ENCODE data around the gene ANKRD10. TPM values are rescaled to one million over a fixed set of nuclear protein-coding genes. Genes with fewer than 3 reads are reported as not detected.
"Not testable (repeated sequence)": the region's sequence is repeated elsewhere in the genome, so short reads cannot be mapped to it uniquely, and the experiment has no call there.

ANKRD10 gene
- total RNA-seq: 100 to 1,000 TPM in 1 of 2 donors, 10 to 100 TPM in 1; 95.5 to 137 TPM

DNA sequence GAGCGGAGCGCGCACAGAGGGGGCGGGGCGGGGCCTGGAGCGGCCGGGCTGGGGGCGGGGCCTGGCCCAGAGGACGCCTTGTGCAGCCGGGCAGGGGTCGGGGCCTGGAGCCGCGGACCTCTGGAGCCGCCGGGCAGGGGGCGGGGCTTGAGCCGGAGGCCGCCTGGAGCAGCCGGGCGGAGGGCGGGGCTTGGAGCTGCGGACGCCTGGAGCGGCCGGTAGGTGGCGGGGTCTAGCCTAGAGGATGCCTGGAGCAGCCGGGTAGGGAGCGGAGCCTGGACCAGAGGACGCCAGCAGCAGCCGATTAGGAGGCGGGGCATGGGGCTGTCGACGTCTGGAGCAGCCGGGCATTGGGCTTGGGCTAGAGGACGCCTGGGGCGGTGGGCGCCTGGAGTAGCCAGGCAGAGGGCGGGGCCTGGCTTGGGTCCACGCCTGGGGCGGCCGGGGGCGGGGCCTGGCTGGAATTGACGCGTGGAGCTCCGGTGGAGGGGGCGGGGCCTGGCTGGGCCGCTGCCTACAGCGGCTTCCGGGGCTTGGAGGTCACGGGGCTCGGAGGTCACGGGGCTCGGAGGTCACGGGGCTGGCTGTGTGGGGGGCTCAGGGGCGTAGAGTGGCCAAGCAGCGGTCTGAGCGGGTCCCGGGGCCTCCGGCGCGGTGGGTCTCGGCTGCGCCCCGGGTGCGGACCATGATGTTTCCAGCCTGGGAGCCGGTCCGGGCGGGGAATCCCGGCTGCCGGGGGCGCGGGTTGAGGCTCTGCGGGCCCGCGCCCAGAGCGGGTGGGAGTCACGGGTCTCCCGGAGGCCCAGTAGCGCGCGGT is at the start of gene ANKRD10:
TSS of gene ANKRD10 (minus strand) at position 13 of the 817 bp plus-strand sequence. CDS start 135 bp downstream, outside the sequence.
- Mint-ChIP-seq H3K4me1 (ENCODE audit: low read depth in 2 of 2) (peaks cover 31 to 40% of the 10 kb centered on the region in 2 donors), H3K4me3 (peak within 1 kb of the TSS; percentile 91), H3K27ac (peak within 1 kb of the TSS; percentile 91 to 95), H3K36me3 (peaks cover under 1% of the 10 kb centered on the region), H3K27me3 (no peaks in the 10 kb centered on the region), H3K9me3 (no peaks in the 10 kb centered on the region)
- ATAC-seq (peak; percentile 90 to 93), DNase-seq (ENCODE audit: low spot score) (peak; percentile 98)

DNA sequence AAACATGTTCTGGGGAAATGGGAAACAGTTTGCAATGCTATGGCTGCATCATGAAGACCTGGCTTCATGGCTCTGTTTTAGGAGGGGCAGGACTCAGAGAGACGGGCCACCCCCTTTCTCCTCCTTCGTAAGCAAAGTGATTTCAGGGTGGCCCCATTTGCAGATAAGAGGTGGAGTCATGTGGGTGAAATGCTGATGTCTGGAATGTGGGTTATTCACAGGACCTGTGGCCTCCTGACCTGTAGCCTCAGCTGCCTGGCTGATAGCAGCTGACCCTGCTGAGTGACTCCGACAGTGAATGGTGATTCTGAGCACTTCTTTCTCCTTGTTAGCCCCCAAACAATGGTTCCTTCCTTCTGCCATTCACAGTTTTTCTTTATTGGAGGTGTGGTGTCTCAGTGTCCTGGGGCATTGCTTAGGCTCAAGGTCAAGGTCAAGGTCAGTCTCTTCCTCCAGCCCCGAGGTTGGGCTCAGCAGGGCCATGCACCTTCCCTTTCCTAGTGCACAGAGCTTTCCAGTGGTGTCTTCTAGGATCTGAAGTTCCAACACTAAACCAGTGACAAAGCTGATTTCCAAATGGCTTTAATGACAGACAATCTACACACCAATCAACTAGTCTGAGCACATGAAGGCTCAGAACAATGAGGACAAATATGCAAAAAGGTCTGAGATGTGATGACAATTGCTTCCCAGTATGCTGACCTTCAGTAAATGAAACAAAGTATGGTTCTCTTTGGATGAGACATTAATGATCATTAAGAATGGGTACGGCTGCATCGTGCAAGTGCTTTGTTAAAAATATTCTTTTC is 49.6 kb upstream of the ANKRD10 start:
- peak overlapping the region; percentile 4 for H3K4me3 Mint-ChIP-seq

GRCh38 chr13:110963554-110963970 is 48.7 kb upstream of the ANKRD10 start:
- Mint-ChIP-seq H3K9me3 (peaks cover 8% of the 10 kb centered on the region), H3K4me3 (no peak overlapping the region), H3K36me3 (peaks cover 34% of the 10 kb centered on the region), H3K4me1 (ENCODE audit: low read depth in 2 of 2) (peaks cover 3 to 18% of the 10 kb centered on the region in 2 donors), H3K27ac (no peak overlapping the region), H3K27me3 (peaks cover 11 to 24% of the 10 kb centered on the region in 2 donors)
- DNase-seq (ENCODE audit: low spot score) (no peak), ATAC-seq (no peak)

More for the DNA sequence above, 49.6 kb upstream of the ANKRD10 start:
- H3K9me3 Mint-ChIP-seq: peaks cover 8% of the 10 kb centered on the region
- peak overlapping the region in 1 of 2 donors; percentile 72 for H3K27ac Mint-ChIP-seq
- no peak for DNase-seq (ENCODE audit: low spot score)
- no peak for ATAC-seq
- peaks cover 11 to 24% of the 10 kb centered on the region in 2 donors for H3K27me3 Mint-ChIP-seq
- H3K4me1 Mint-ChIP-seq (ENCODE audit: low read depth in 2 of 2): peaks cover 3 to 18% of the 10 kb centered on the region in 2 donors
- H3K36me3 Mint-ChIP-seq: peaks cover 34% of the 10 kb centered on the region

DNA sequence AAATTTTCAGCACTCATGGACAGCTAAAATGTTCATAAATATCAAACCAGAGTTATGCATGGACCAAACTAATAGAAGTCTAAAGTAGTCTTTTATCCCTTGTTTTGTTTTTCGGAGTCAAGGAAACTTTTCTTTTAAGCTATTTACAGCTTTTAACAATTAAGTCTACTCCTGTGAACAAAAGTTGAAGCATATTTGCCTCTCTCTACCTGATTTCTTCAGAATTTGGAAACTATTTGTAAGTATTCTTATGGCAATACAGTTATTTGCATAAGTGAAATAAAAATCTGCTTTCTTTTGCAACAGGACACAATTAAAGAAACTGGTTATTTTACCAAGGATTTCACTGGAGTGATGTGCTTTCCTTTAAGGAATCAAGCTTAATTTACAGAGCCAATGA is 47.1 kb upstream of the ANKRD10 start:
- no peak overlapping the region for H3K4me3 Mint-ChIP-seq
- DNase-seq (ENCODE audit: low spot score) (no peak), ATAC-seq (no peak)
- H3K4me1 Mint-ChIP-seq (ENCODE audit: low read depth in 2 of 2): peaks cover 3 to 17% of the 10 kb centered on the region in 2 donors
- H3K27me3 Mint-ChIP-seq: peaks cover 11% of the 10 kb centered on the region in 2 donors
- H3K27ac Mint-ChIP-seq: no peak overlapping the region
- H3K36me3 Mint-ChIP-seq: peaks cover 24% of the 10 kb centered on the region
- peaks cover 8% of the 10 kb centered on the region for H3K9me3 Mint-ChIP-seq

DNA sequence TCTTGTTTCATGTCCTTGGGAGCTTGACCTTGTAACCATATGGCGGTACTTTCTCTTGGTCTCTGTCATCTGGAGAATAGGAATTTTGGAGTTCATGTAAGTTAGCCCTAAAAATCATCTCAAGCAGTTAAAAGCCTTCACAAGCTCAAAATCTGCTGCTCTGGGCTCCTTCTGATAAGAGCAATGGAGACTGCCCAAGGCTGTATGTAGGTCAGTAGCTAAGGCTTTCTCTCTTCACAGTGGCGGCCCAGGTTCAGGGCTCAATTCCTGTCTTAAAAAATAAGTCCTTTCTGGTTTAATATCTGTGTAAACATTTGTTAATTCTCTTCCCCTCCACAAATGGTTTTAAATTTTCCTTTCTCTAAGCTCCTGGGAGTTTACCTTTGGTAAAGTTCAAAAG is 45.3 kb upstream of the ANKRD10 start:
- Mint-ChIP-seq H3K36me3 (peaks cover 9% of the 10 kb centered on the region), H3K9me3 (peaks cover under 1% of the 10 kb centered on the region), H3K27me3 (peaks cover 6 to 8% of the 10 kb centered on the region in 2 donors), H3K4me1 (ENCODE audit: low read depth in 2 of 2) (peaks cover 1 to 9% of the 10 kb centered on the region in 2 donors), H3K4me3 (no peak overlapping the region), H3K27ac (no peak overlapping the region)
- no peak for ATAC-seq
- DNase-seq (ENCODE audit: low spot score): no peak

GRCh38 chr13:110957931-110958330 is 43.1 kb upstream of the ANKRD10 start:
- Mint-ChIP-seq H3K9me3 (no peaks in the 10 kb centered on the region), H3K4me1 (ENCODE audit: low read depth in 2 of 2) (no peaks in the 10 kb centered on the region), H3K27me3 (peaks cover 1 to 3% of the 10 kb centered on the region in 2 donors), H3K36me3 (no peaks in the 10 kb centered on the region), H3K4me3 (no peak overlapping the region), H3K27ac (no peak overlapping the region)
- ATAC-seq: no peak
- DNase-seq (ENCODE audit: low spot score): no peak

DNA sequence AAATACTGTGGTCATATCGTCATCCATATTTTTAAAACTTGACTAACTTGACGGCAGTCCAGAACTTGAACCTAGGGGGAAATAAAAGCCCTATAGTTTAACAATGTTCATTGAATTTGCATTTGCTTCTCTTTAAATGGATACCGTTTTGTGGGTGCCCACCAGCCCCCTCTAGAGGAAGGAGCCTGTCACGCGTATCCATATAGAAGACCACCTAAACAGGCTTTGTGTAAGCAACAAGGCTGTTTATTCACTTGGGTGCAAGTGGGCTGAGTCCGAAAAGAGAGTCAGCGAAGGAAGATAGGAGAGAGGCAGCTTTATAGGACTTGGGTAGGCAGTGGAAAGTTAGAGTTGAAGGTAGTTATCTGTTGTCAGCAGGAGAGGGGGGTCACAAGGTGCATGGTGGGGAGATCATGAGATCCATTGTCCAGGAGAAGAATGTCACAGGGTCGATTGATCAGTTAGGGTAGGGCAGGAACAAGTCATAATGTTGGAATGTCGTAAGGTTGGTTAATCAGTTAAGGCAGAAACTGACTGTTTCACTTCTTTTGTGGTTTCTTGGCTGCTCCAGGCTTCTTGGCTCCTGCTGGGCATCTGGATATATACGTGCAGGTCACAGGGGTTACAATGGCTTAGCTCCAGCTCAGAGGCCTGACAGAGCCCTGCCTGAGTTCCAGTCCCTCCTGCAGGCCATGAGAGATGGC is 42.5 kb upstream of the ANKRD10 start:
- DNase-seq (ENCODE audit: low spot score) (no peak), ATAC-seq (no peak)
- Mint-ChIP-seq H3K4me3 (no peak overlapping the region), H3K9me3 (no peaks in the 10 kb centered on the region), H3K36me3 (no peaks in the 10 kb centered on the region), H3K27me3 (peaks cover 0 to 3% of the 10 kb centered on the region in 2 donors), H3K27ac (no peak overlapping the region), H3K4me1 (ENCODE audit: low read depth in 2 of 2) (no peaks in the 10 kb centered on the region)

GRCh38 chr13:110956216-110956615 is 41.3 kb upstream of the ANKRD10 start:
- not testable (repeated sequence) for H3K27ac Mint-ChIP-seq; H3K4me1 Mint-ChIP-seq (ENCODE audit: low read depth in 2 of 2); H3K9me3 Mint-ChIP-seq; DNase-seq (ENCODE audit: low spot score); ATAC-seq; H3K36me3 Mint-ChIP-seq; H3K27me3 Mint-ChIP-seq; H3K4me3 Mint-ChIP-seq

- not testable (repeated sequence) for ATAC-seq; H3K27ac Mint-ChIP-seq; DNase-seq (ENCODE audit: low spot score); H3K4me3 Mint-ChIP-seq; H3K27me3 Mint-ChIP-seq; H3K9me3 Mint-ChIP-seq; H3K36me3 Mint-ChIP-seq; H3K4me1 Mint-ChIP-seq (ENCODE audit: low read depth in 2 of 2)
Observed at GRCh38 chr13:110955608-110956007, 40.7 kb upstream of the ANKRD10 start.

DNA sequence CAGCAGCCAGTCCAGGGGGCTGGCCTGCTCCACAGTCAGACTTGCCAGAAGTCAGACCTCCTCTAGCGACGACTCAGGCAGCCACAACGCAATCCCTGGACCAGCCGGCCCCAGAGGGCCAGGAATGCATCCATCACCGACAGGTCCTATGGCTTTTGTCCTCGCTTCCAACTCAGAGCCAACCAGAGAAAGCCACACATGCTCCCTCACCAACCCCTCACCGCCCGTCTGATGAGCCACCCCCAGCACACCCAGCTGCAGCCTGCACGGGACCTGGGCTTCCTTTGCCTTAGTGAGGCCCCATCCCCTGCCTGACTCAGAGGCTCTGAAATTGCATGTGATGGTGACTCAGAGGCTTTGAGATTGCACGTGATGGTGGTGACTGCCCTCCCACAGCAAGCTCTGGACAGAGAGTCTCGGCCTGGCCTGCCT is 40.2 kb upstream of the ANKRD10 start:
- not testable (repeated sequence) for H3K27ac Mint-ChIP-seq; H3K36me3 Mint-ChIP-seq; H3K9me3 Mint-ChIP-seq; H3K4me3 Mint-ChIP-seq; H3K4me1 Mint-ChIP-seq (ENCODE audit: low read depth in 2 of 2); H3K27me3 Mint-ChIP-seq; DNase-seq (ENCODE audit: low spot score)
- peak in 1 of 2 donors; percentile 43 for ATAC-seq

GRCh38 chr13:110954533-110954920 is 39.7 kb upstream of the ANKRD10 start:
- not testable (repeated sequence) for DNase-seq (ENCODE audit: low spot score); H3K9me3 Mint-ChIP-seq; H3K4me1 Mint-ChIP-seq (ENCODE audit: low read depth in 2 of 2); H3K27me3 Mint-ChIP-seq; H3K36me3 Mint-ChIP-seq; H3K27ac Mint-ChIP-seq; H3K4me3 Mint-ChIP-seq; ATAC-seq

DNA sequence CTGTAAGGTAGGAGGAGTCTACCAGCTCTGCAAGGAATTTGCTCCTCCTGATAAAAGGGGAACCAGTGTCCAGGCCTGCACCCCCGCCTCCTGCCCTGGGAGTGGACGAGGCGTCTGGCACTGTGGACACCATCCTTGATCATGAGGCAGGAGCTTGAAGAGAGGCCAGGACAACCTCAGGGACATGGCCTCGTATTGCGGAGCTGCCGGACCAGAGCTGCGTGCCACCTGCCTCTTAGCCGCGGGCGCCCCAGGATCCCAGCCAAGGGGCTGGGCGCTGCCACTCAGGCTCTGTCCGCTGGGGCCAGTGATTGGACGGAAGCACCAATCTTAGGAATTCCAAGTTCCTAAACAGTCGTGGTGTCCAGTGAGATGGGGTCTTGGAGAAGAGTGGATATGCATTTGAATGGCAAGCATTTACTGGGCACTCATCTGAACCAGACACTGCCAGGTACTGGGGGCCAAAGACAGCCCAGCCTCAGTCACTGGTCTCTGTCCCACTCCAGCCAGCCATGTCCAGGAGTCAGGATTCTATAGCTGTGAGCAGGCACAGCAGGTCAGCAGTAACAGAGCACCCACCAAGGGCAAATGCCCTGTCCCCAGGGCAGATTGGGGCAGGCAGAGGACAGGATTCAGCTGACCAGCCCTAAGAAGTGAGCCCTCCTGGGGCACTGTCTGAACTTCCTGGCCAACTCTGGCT is 39.1 kb upstream of the ANKRD10 start:
- Mint-ChIP-seq H3K36me3 (no peaks in the 10 kb centered on the region), H3K9me3 (no peaks in the 10 kb centered on the region), H3K4me1 (ENCODE audit: low read depth in 2 of 2) (no peaks in the 10 kb centered on the region), H3K27ac (no peak overlapping the region), H3K27me3 (peaks cover 0 to 8% of the 10 kb centered on the region in 2 donors), H3K4me3 (no peak overlapping the region)
- DNase-seq (ENCODE audit: low spot score): no peak
- ATAC-seq: no peak

GRCh38 chr13:110953416-110953815 is 38.5 kb upstream of the ANKRD10 start:
- Mint-ChIP-seq H3K9me3 (no peaks in the 10 kb centered on the region), H3K4me3 (no peak overlapping the region), H3K27ac (no peak overlapping the region), H3K36me3 (no peaks in the 10 kb centered on the region), H3K27me3 (peaks cover 0 to 9% of the 10 kb centered on the region in 2 donors), H3K4me1 (ENCODE audit: low read depth in 2 of 2) (no peaks in the 10 kb centered on the region)
- ATAC-seq: no peak
- DNase-seq (ENCODE audit: low spot score): no peak

Measured in natural killer cell treated with Interleukin-12 subunit alpha and Interleukin-12 subunit beta and Interleukin-15 and Interleukin-18, amount 100 ng/mL, for 72 hours (primary cell).